Endodermal cell (in vitro differentiated cells): Measurements from ENCODE around the gene WSCD2. TPM values are rescaled to one million over a fixed set of nuclear protein-coding genes. Genes with fewer than 3 reads are reported as not detected.

Experiments used
- DNase-seq: peaks from one replicate; pipeline ENCODE4 v3.0.0-alpha.2; 2017
- H3K27ac ChIP-seq: 2 replicates; pipeline ENCODE4 v1.5.1; 2013; ENCODE audit warnings: mild to moderate bottlenecking, low read depth, low read length, moderate library complexity
- H3K27me3 ChIP-seq: 2 replicates; pipeline ENCODE4 v1.6.1; 2013; ENCODE audit warnings: mild to moderate bottlenecking, low read length, moderate library complexity; ENCODE audit not compliant: insufficient read depth, control insufficient read depth, poor library complexity, severe bottlenecking
- H3K36me3 ChIP-seq: 2 replicates; pipeline ENCODE4 v1.7.0; 2013; ENCODE audit warnings: mild to moderate bottlenecking, low read length, moderate library complexity; ENCODE audit not compliant: control insufficient read depth, insufficient read depth
- H3K4me1 ChIP-seq: one replicate; pipeline ENCODE4 v1.7.0; 2013; ENCODE audit warnings: low read length; ENCODE audit not compliant: control insufficient read depth, insufficient read depth
- H3K4me3 ChIP-seq: 2 replicates; pipeline ENCODE4 v1.5.1; 2013; ENCODE audit warnings: mild to moderate bottlenecking, low read length, moderate library complexity
- H3K9ac ChIP-seq: 2 replicates; pipeline ENCODE4 v1.6.1; 2013; ENCODE audit warnings: mild to moderate bottlenecking, low read length, moderate library complexity; ENCODE audit not compliant: poor library complexity, severe bottlenecking; ENCODE audit errors: extremely low read depth
- H3K9me3 ChIP-seq: 2 replicates; pipeline ENCODE4 v1.6.1; 2013; ENCODE audit warnings: mild to moderate bottlenecking, low read length, moderate library complexity; ENCODE audit not compliant: control insufficient read depth
- H3K27ac Mint-ChIP-seq: 2 replicates; pipeline ENCODE4 v1.8.0; 2020; ENCODE audit warnings: mixed read lengths
- H3K27me3 Mint-ChIP-seq: 2 replicates; pipeline ENCODE4 v1.8.0; 2021; ENCODE audit warnings: mild to moderate bottlenecking, mixed read lengths; ENCODE audit not compliant: insufficient read depth
- H3K36me3 Mint-ChIP-seq: 2 replicates; pipeline ENCODE4 v1.8.0; 2020; ENCODE audit warnings: low read depth, mixed read lengths
- H3K4me1 Mint-ChIP-seq: 2 replicates; pipeline ENCODE4 v1.8.0; 2020; ENCODE audit warnings: mixed read lengths
- H3K4me3 Mint-ChIP-seq: 2 replicates; pipeline ENCODE4 v1.8.0; 2020; ENCODE audit warnings: mild to moderate bottlenecking, moderate library complexity, mixed read lengths
- H3K9me3 Mint-ChIP-seq: 2 replicates; pipeline ENCODE4 v1.8.0; 2020; ENCODE audit warnings: mild to moderate bottlenecking, mixed read lengths
- CTCF ChIP-seq: fragments of 200-600 bp; sonication (generic); conservative IDR thresholded peaks from 2 replicates; pipeline ENCODE4 v1.5.0; 2021; ENCODE audit warnings: antibody characterized with exemption, mild to moderate bottlenecking
- WGBS, 2 experiments: methylation state at CpG; one replicate each; pipeline versions ENCODE4 v1.1.5 to v1.1.7; 2013; ENCODE audit warnings: missing lambda C conversion rate in 2 of 2, mixed read lengths in 1 of 2; ENCODE audit not compliant: insufficient coverage in 1 of 2, insufficient read length in 1 of 2; 5-methylcytosine and 5-hydroxymethylcytosine counted together
- total RNA-seq, 2 donors: library from RNA; stranded (reverse); fragmentation: NEBNext Ultra II Directional in 1 of 2; extraction: Animal tissue kit (Norgen Biotek cat#: 25700) in 1 of 2; gene quantifications; 2 replicates in 1 of 2; 3 replicates in 1 of 2; pipeline ENCODE4 v1.2.1, GENCODE V29; 2021

Gene WSCD2
- total RNA-seq, 2 donors from 2014 or later, result 0.80 to 1.3 TPM

- no peaks in the 10 kb centered on the region for H3K4me1 ChIP-seq
- no peaks in the 10 kb centered on the region for H3K36me3 ChIP-seq
- H3K9ac ChIP-seq, result no peak overlapping the region
- no peaks in the 10 kb centered on the region for H3K36me3 Mint-ChIP-seq
- no peak overlapping the region for H3K4me3 Mint-ChIP-seq
- no peak for DNase-seq
- H3K4me1 Mint-ChIP-seq, result peaks cover 23% of the 10 kb centered on the region
- no peaks in the 10 kb centered on the region for H3K9me3 Mint-ChIP-seq
- 97 to 100% methylated on average over 1 of the region's 1 CpG for WGBS, 2 experiments
- H3K27me3 Mint-ChIP-seq, result peaks cover 72% of the 10 kb centered on the region
- no peak overlapping the region for H3K27ac Mint-ChIP-seq
- H3K4me3 ChIP-seq, result no peak overlapping the region
- TF ChIP-seq CTCF, result no peak
- H3K27me3 ChIP-seq, result peaks cover 17% of the 10 kb centered on the region
- no peak overlapping the region for H3K27ac ChIP-seq
- no peaks in the 10 kb centered on the region for H3K9me3 ChIP-seq
Measured at GRCh38 chr12:108143144-108143543, 14.1 kb downstream of the WSCD2 start.

DNA sequence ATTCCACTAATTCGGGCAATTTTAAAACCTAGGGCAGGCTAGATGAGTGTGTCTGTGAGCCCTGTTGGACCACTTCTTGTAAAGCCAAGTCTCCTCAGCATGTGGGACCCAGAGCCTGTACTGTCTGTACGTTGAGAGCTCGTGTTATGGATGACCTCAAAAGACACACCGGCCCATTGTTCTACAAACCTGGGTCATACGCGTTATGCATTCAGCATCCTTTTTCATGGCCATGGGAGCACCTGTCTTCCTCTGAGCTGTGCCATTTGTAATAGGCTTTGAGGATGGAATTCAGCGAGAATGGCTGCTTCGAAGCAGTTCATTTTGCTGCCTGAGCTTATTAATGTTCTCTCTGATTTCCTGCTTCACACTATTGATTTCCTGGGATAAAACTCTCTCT is 15.0 kb downstream of the WSCD2 start:
- Histone ChIP-seq H3K36me3 (no peaks in the 10 kb centered on the region), H3K9me3 (no peaks in the 10 kb centered on the region), H3K27ac (no peak overlapping the region), H3K4me1 (no peaks in the 10 kb centered on the region), H3K9ac (no peak overlapping the region), H3K27me3 (peaks cover 9% of the 10 kb centered on the region), H3K4me3 (no peak overlapping the region)
- Mint-ChIP-seq H3K4me3 (no peak overlapping the region), H3K9me3 (no peaks in the 10 kb centered on the region), H3K4me1 (peaks cover 23% of the 10 kb centered on the region), H3K27me3 (peaks cover 64% of the 10 kb centered on the region), H3K27ac (no peak overlapping the region), H3K36me3 (no peaks in the 10 kb centered on the region)
- WGBS, 2 experiments, result 81 to 84% methylated on average over 7 to 8 of the region's 8 CpGs
- no peak for DNase-seq
- no peak for TF ChIP-seq CTCF

- 92 to 100% methylated on average over 1 to 2 of the region's 2 CpGs for WGBS, 2 experiments
Measured at GRCh38 chr12:108145011-108145410, 15.9 kb downstream of the WSCD2 start.

More at GRCh38 chr12:108145011-108145410, 15.9 kb downstream of the WSCD2 start:
- H3K4me1 ChIP-seq, result no peaks in the 10 kb centered on the region
- Mint-ChIP-seq H3K36me3 (no peaks in the 10 kb centered on the region), H3K4me1 (peaks cover 23% of the 10 kb centered on the region), H3K27me3 (peaks cover 57% of the 10 kb centered on the region), H3K27ac (no peak overlapping the region), H3K9me3 (no peaks in the 10 kb centered on the region), H3K4me3 (no peak overlapping the region)
- no peaks in the 10 kb centered on the region for H3K36me3 ChIP-seq
- no peaks in the 10 kb centered on the region for H3K9me3 ChIP-seq
- H3K27me3 ChIP-seq, result peaks cover 8% of the 10 kb centered on the region
- no peak overlapping the region for H3K27ac ChIP-seq
- TF ChIP-seq CTCF, result no peak
- DNase-seq, result no peak
- H3K9ac ChIP-seq, result no peak overlapping the region
- H3K4me3 ChIP-seq, result no peak overlapping the region
